HG02642 (cell line): Measurements from ENCODE around the gene ROCK2.
A peak's percentile ranks its signal among the peaks of the same experiment; 100 is the strongest.

Experiments used
- ATAC-seq: cut with Tn5 transposase; IDR thresholded peaks from one replicate; pipeline ENCODE4 v1.9.1; 2021; ENCODE audit warnings: mild to moderate bottlenecking; ENCODE audit not compliant: unreplicated experiment, poor library complexity

The ROCK2 gene

GRCh38 chr2:11368059-11368572 lies 23.7 kb upstream of the ROCK2 start:
- no peak for ATAC-seq

- ATAC-seq = no peak
These were observed 22.8 kb upstream of the ROCK2 start for GRCh38 chr2:11367170-11367730.

- ATAC-seq = no peak
These were observed 21.9 kb upstream of the ROCK2 start for GRCh38 chr2:11366326-11366741.

- ATAC-seq = no peak
These were observed 20.9 kb upstream of the ROCK2 start for GRCh38 chr2:11365096-11365879.

- ATAC-seq = no peak
These were observed 20.1 kb upstream of the ROCK2 start for GRCh38 chr2:11364565-11364887.

- ATAC-seq = no peak
These were observed 19.6 kb upstream of the ROCK2 start for GRCh38 chr2:11363868-11364564.

- no peak for ATAC-seq
These were observed 15.4 kb upstream of the ROCK2 start for GRCh38 chr2:11359865-11360264.

- ATAC-seq = no peak
These were observed 13.1 kb upstream of the ROCK2 start for GRCh38 chr2:11357428-11357972.

GRCh38 chr2:11356764-11357163 lies 12.3 kb upstream of the ROCK2 start:
- ATAC-seq = no peak

GRCh38 chr2:11355194-11356053 lies 11.0 kb upstream of the ROCK2 start:
- ATAC-seq = no peak

- no peak for ATAC-seq
These were observed 10.1 kb upstream of the ROCK2 start for GRCh38 chr2:11354363-11355154.

- ATAC-seq = no peak
These were observed 8.5 kb upstream of the ROCK2 start for GRCh38 chr2:11352781-11353537.

GRCh38 chr2:11348209-11348749 lies 3.8 kb upstream of the ROCK2 start:
- ATAC-seq = no peak

GRCh38 chr2:11347403-11347959 lies 3.0 kb upstream of the ROCK2 start:
- no peak for ATAC-seq

GRCh38 chr2:11346023-11346482 lies 1.6 kb upstream of the ROCK2 start:
- no peak for ATAC-seq

- no peak for ATAC-seq
These were observed 681 bp upstream of the ROCK2 start for GRCh38 chr2:11344956-11345677.

- peak; percentile 38 for ATAC-seq
These were observed 640 bp downstream of the ROCK2 start for GRCh38 chr2:11343650-11344341.
